AG10803 (cell line): ENCODE data around the gene RAB27A.

ENCODE experiments used
- DNase-seq: peaks from one replicate; pipeline ENCODE4 v3.0.0; 2010; ENCODE audit warnings: low read depth
- H3K4me3 ChIP-seq: 2 replicates; pipeline ENCODE4 v1.5.1; 2011; ENCODE audit warnings: mild to moderate bottlenecking, low read length, control low read depth
- TF ChIP-seq, protein P1 (sequence below): conservative IDR thresholded peaks from 2 replicates; pipeline ENCODE4 v1.5.1; 2011; ENCODE audit warnings: mild to moderate bottlenecking, low read length, control low read depth, inconsistent platforms

RAB27A gene

DNA sequence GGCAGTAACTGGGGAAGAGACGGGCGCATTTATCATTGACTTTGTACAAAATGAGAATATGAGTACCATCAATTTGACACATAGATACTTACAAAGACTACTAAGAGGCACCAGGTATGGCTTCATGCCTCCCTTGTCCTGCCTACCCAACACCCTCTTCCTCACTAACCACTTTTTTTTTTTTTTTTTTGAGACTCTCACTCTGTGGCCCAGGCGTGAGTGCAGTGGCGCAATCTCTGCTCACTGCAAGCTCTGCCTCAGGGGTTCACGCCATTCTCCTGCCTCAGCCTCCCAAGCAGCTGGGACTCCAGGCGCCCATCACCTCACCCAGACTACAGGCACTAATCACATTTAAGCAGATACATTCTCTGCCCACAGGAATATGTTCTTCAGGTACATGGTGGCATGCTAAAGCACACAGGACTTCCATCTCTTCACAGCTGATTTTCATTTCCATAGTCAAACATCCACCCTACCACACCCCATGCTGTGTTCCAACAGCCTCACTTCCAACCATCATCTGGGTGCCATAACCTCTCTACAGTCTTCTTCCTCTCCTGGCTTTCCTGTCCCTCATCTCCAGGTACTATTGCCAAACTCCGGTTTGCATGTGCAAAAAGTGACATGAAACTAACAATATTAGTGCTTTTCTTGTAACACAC lies 41.7 kb downstream of the RAB27A start:
- TF ChIP-seq, protein P1, sequence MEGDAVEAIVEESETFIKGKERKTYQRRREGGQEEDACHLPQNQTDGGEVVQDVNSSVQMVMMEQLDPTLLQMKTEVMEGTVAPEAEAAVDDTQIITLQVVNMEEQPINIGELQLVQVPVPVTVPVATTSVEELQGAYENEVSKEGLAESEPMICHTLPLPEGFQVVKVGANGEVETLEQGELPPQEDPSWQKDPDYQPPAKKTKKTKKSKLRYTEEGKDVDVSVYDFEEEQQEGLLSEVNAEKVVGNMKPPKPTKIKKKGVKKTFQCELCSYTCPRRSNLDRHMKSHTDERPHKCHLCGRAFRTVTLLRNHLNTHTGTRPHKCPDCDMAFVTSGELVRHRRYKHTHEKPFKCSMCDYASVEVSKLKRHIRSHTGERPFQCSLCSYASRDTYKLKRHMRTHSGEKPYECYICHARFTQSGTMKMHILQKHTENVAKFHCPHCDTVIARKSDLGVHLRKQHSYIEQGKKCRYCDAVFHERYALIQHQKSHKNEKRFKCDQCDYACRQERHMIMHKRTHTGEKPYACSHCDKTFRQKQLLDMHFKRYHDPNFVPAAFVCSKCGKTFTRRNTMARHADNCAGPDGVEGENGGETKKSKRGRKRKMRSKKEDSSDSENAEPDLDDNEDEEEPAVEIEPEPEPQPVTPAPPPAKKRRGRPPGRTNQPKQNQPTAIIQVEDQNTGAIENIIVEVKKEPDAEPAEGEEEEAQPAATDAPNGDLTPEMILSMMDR = no peak
- H3K4me3 ChIP-seq = no peak overlapping the region
- no peak for DNase-seq

DNA sequence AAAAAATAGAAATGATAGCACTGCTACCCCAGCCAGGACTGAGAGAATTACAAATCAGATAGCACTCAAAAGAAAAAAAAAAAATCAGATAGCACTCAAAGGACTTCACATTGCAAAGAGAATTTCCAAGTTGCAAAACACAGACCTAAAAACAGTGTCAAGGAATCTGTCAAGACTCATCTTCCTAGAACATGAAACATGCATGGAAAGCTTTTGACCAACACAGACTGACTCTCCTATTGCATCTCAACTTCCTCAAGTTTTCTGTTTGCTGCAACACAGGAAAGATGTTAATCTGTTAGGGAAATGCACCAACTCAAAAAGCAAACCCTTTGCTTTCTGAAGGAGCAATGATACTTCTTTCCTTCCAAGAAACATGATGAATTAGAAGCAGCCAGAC lies 42.3 kb downstream of the RAB27A start:
- H3K4me3 ChIP-seq = no peak overlapping the region
- TF ChIP-seq, protein P1 = no peak
- DNase-seq = no peak

DNA sequence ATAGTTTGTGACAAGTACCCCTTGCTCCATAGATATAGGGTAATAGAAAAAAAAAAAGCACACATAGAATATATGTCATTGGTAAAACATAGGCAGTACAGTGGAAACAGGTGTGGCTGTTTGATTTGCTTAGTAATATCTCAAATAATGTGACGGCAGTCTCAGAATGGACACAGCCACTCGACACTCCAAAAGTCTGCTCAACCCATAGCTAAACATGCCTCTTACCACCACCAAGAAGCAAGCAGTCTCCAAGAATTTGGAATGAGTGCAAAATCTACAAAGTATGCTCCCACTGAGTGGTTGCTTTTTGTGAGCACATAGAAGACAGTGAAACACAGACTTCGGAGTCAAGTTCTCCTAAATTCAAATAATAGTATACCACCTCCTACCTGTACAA lies 43.0 kb downstream of the RAB27A start:
- DNase-seq = no peak
- TF ChIP-seq, protein P1 = no peak
- H3K4me3 ChIP-seq = no peak overlapping the region

DNA sequence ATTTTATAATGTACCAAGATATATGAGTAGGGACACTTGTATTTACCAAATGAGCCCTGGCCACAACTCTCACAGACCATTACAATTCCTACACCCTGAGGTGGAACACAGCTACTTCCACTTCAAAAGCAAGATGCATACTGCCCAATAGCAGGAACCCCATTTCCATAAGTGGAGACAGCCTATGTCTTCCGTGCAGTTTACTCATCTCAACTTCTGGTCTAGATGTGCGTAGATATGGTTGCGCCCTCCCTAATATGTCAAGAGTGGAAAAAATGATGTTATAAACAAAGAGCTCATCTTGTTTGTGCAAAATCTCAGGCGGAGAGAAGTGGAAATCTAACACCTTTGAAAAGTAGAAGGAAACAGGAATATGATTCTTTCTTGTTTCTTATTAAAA lies 44.6 kb downstream of the RAB27A start:
- DNase-seq = no peak
- TF ChIP-seq, protein P1 = no peak
- no peak overlapping the region for H3K4me3 ChIP-seq

DNA sequence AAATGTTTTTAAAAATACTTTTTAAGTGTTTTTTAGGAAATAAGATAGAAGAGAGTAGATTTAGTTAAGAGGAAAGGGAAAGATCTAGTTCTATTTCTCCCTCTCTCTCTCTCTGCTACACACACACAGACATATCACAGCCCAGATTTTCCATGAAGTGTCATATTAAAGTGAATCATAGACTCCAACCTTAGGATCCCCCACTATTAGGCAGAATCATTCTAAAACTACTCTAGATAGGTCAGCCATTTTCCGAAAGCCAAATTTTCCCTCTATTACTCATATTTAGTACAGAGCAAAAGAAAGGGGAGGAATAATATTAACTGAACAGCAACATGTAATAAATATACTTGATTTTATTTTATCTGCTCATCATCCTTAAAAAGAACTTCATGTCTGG lies 47.7 kb downstream of the RAB27A start:
- DNase-seq = peak; percentile 25
- no peak overlapping the region for H3K4me3 ChIP-seq
- TF ChIP-seq, protein P1 = no peak

DNA sequence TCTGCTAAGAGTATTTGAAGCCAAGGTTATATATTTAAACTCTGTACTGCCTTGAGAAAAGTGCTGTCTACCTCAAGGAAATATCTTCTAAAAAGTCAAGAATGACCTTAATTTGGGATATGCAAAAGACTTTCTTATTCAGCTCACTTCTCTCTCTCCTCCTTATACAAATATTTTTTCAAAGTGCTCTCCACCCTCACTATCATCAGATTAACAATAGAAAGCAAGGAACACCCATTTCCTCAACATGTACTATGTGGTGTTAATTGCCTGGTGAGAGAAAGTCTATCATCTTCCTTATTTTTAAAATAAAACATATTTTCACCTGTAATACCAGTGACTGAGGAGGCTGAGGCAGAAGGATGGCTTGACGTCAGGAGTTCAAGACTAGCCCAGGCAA lies 48.4 kb downstream of the RAB27A start:
- TF ChIP-seq, protein P1 = no peak
- DNase-seq = no peak
- no peak overlapping the region for H3K4me3 ChIP-seq

DNA sequence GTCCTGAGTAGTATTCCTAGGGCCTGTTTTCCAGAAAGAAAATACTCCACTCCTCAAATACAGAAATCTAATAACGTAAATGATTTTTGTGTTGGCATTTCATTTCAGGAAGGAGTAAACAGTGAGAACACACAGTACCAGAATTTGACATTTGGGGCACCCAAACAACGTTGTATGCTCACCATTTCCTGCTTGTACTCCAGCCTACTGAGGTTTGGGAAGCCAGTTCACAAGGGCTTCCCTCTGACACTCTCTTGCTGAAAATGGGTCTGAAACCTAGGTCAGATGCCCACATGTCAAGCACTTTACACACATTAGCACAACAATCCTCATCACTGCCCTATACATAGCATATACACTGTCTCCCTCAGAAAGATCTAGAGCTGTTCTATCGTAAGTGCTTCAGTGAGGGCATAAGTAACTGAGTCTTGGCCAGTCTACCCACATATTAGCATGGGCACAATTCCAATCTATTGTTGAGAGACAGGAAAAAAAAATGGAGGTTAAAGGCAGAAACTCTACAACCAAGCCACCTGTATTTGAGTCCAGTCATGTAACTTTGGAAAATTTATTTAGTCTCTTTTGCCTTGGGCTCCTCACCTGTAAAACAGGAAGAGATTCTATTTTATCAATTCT lies 49.4 kb downstream of the RAB27A start:
- no peak for DNase-seq
- TF ChIP-seq, protein P1 = no peak
- no peak overlapping the region for H3K4me3 ChIP-seq
